ENCODE results near the gene NGDN.

NGDN gene

DNA sequence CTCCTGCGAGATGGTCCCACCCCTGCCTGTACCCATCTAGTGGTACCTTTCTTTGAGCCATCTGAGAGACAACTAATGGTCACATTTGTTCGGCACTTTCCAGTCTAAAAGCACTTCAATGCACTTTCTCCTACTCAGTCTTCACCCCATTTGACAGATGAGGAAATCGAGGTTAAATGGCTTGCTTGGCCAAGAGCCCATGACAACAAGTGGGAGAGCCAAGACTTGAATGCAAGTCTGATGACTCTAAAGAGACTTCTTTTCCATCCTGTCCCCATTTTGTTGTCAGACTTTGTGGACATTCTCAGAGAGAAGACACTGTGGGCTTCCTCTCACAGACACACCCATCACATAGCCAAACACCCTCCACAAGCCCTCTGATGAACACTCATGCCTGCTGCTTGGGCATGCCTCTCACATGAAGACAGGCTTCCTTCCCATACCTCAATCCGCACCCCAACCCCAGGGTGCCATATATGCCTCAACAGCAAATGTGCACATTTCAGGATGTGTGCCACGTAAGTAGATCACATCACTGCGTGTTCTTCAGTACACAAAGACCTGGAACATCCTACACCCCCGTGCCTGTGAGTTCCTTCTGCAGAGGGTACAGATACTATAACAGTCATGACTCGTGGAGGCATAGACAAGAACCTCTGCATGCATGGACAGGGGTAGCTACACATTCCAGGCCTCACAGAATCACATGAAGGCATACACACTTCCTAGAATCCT lies 34.8 kb upstream of the NGDN start:
- Histone ChIP-seq H3K79me2 (ENCODE audit: insufficient read depth, low read length) (no peaks in the 10 kb centered on the region), H3K9me3 (ENCODE audit: low read length) (no peaks in the 10 kb centered on the region), H3K9ac (ENCODE audit: low read length) (no peak overlapping the region), H3K36me3 (ENCODE audit: insufficient read depth, low read length) (no peaks in the 10 kb centered on the region), H3K4me3 (ENCODE audit: low read depth, low read length, poor library complexity, severe bottlenecking) (no peak overlapping the region), H3K4me1 (ENCODE audit: insufficient read depth, low read length, severe bottlenecking) (no peaks in the 10 kb centered on the region), H3K27ac (ENCODE audit: low read depth, low read length, poor library complexity, severe bottlenecking) (no peak overlapping the region), H3K27me3 (ENCODE audit: insufficient read depth, low read length) (0 out of 2 replicates have a peak, but pooled peaks cover 4% of the 10 kb centered on the region), H3F3A (ENCODE audit: insufficient read depth, low read length) (no peaks in the 10 kb centered on the region), H2AFZ (ENCODE audit: low read length) (no peak overlapping the region), H3K9me2 (ENCODE audit: low read depth, low read length) (no peaks in the 10 kb centered on the region), H3K4me2 (ENCODE audit: low read length) (no peak overlapping the region), H4K20me1 (ENCODE audit: insufficient read depth, low read length) (no peaks in the 10 kb centered on the region)
- TF ChIP-seq, protein P1, sequence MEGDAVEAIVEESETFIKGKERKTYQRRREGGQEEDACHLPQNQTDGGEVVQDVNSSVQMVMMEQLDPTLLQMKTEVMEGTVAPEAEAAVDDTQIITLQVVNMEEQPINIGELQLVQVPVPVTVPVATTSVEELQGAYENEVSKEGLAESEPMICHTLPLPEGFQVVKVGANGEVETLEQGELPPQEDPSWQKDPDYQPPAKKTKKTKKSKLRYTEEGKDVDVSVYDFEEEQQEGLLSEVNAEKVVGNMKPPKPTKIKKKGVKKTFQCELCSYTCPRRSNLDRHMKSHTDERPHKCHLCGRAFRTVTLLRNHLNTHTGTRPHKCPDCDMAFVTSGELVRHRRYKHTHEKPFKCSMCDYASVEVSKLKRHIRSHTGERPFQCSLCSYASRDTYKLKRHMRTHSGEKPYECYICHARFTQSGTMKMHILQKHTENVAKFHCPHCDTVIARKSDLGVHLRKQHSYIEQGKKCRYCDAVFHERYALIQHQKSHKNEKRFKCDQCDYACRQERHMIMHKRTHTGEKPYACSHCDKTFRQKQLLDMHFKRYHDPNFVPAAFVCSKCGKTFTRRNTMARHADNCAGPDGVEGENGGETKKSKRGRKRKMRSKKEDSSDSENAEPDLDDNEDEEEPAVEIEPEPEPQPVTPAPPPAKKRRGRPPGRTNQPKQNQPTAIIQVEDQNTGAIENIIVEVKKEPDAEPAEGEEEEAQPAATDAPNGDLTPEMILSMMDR (IDR thresholded peaks at IDR 0.05; ENCODE audit: low read length) = no peak
- no peak for TF ChIP-seq EZH2 (IDR thresholded peaks at IDR 0.05; ENCODE audit: borderline replicate concordance, low read length)

DNA sequence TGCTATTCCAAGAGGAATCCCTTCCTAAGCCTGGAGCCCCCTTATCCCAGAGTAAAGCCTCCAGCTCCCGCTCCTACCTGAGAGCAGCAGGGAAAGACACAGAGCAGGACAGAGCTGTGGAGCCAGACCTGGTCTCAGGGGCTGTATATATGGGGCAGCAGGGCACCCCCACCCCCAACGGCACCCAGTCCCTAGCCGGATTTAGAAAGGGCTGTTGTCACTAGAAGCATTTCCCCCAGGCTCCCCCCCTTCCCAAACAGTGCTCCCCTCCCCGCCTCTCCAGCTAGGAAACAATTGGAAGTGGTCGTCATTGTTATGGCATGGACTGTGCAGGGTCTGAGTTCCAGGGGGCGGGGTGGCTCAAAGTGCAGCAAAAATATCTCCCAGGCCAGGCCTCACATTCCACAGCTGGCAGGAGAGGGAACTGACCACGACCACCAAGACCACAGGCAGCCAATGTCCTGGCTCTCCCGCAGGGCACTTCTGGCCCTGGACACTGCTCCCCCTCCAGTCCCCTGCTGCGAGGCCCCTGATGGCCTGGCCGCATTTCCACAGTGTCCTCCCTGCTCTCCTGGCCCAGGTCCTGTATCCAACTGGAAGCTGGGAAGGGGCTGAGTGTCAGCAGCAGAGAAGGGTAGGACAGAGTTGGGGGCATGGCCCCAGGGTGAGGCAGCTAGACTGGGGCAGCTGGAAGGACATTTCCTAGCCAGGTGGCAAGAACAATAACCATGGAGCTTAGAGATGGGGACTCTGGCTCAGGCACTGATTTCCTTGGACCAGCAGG lies 33.8 kb upstream of the NGDN start, which contains the start of gene MYH7:
Gene MYH7 (minus strand): TSS at position 118 of the 784 bp plus-strand sequence. CDS start 1,928 bp downstream, outside the sequence.
- Histone ChIP-seq H3K27me3 (ENCODE audit: insufficient read depth, low read length) (peaks cover 11% of the 10 kb centered on the region), H3K9me3 (ENCODE audit: low read length) (no peaks in the 10 kb centered on the region), H3K4me1 (ENCODE audit: insufficient read depth, low read length, severe bottlenecking) (no peaks in the 10 kb centered on the region), H2AFZ (ENCODE audit: low read length) (no peak within 1 kb of the TSS), H3K79me2 (ENCODE audit: insufficient read depth, low read length) (no peaks in the 10 kb centered on the region), H3K9me2 (ENCODE audit: low read depth, low read length) (no peaks in the 10 kb centered on the region), H3K27ac (ENCODE audit: low read depth, low read length, poor library complexity, severe bottlenecking) (no peak within 1 kb of the TSS), H4K20me1 (ENCODE audit: insufficient read depth, low read length) (no peaks in the 10 kb centered on the region), H3K4me2 (ENCODE audit: low read length) (no peak within 1 kb of the TSS), H3F3A (ENCODE audit: insufficient read depth, low read length) (no peaks in the 10 kb centered on the region), H3K4me3 (ENCODE audit: low read depth, low read length, poor library complexity, severe bottlenecking) (no peak within 1 kb of the TSS), H3K36me3 (ENCODE audit: insufficient read depth, low read length) (no peaks in the 10 kb centered on the region), H3K9ac (ENCODE audit: low read length) (no peak within 1 kb of the TSS)
- TF ChIP-seq EZH2 (IDR thresholded peaks at IDR 0.05; ENCODE audit: borderline replicate concordance, low read length) = no peak
- TF ChIP-seq, protein P1 (IDR thresholded peaks at IDR 0.05; ENCODE audit: low read length) = no peak

DNA sequence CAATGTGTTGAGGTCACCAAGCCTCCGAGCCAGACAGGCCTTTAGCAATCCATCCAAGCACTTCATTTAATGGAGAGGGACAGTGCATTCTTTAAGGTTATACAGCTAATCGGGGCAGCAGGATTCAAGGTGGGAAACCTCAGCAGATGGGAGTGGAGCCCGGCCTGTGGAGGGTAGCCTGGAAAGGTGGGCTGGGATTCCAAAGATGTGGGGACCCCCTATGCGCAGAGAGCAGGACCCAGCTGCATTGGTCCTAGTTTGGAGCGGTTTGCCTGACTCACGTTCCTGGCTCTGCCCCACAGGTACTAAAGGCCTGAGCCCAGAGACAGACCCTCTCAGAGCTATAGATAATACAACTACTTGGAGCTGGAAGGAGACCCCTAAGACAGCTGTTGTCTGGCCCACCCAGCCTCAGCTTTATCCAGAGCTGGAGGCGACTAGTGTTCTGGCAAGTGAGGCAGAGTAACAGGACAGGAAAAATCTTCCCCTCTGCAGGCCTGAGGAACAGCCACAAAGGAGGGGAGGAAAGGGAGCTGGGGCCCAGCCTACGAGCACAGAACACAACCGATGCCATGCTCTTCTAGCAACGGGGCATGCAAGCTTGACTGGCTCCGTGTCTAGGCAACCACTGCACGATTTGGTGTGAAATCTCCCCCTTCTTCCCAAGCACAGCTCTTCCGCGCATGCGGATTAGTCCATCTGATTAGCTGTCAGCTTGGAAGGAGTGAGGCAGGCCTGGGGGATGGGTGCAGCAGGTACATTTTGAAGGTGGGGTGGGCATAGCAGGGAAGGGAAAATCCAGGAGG lies 33.0 kb upstream of the NGDN start:
- no peaks in the 10 kb centered on the region for H3K79me2 ChIP-seq (ENCODE audit: insufficient read depth, low read length)
- no peak overlapping the region for H3K4me3 ChIP-seq (ENCODE audit: low read depth, low read length, poor library complexity, severe bottlenecking)
- no peak overlapping the region for H3K9ac ChIP-seq (ENCODE audit: low read length)
- no peaks in the 10 kb centered on the region for H3F3A ChIP-seq (ENCODE audit: insufficient read depth, low read length)
- H4K20me1 ChIP-seq (ENCODE audit: insufficient read depth, low read length) = no peaks in the 10 kb centered on the region
- H3K4me1 ChIP-seq (ENCODE audit: insufficient read depth, low read length, severe bottlenecking) = no peaks in the 10 kb centered on the region
- no peaks in the 10 kb centered on the region for H3K36me3 ChIP-seq (ENCODE audit: insufficient read depth, low read length)
- no peak overlapping the region for H3K27ac ChIP-seq (ENCODE audit: low read depth, low read length, poor library complexity, severe bottlenecking)
- no peaks in the 10 kb centered on the region for H3K9me2 ChIP-seq (ENCODE audit: low read depth, low read length)
- no peak overlapping the region for H2AFZ ChIP-seq (ENCODE audit: low read length)
- peaks cover 13% of the 10 kb centered on the region for H3K27me3 ChIP-seq (ENCODE audit: insufficient read depth, low read length)
- TF ChIP-seq, protein P1 (IDR thresholded peaks at IDR 0.05; ENCODE audit: low read length) = no peak
- TF ChIP-seq EZH2 (IDR thresholded peaks at IDR 0.05; ENCODE audit: borderline replicate concordance, low read length) = no peak
- H3K4me2 ChIP-seq (ENCODE audit: low read length) = no peak overlapping the region
- H3K9me3 ChIP-seq (ENCODE audit: low read length) = no peaks in the 10 kb centered on the region

Measured in OCI-LY1 (cell line).